ENCODE measurements around the gene PPP2R2B.

- TF ChIP-seq MAX (IDR thresholded peaks at IDR 0.05): no peak
- no peak for TF ChIP-seq TEAD4 (IDR thresholded peaks at IDR 0.05)
Observed at GRCh38 chr5:146681585-146682105, 196.9 kb downstream of the PPP2R2B start.
